Nucleus accumbens (tissue), 56 donors: ENCODE results near the gene OR6C65.

Experiments used
- DNase-seq, 56 donors: peaks; one replicate each; lab custom pipeline; 2025; lab: John Stamatoyannopoulos, UW

Gene OR6C65

GRCh38 chr12:55445357-55445756 lies 45.0 kb downstream of the OR6C65 start:
- no peak for DNase-seq

GRCh38 chr12:55446326-55446725 lies 46.0 kb downstream of the OR6C65 start:
- DNase-seq, result no peak

- no peak for DNase-seq
These were observed 48.5 kb downstream of the OR6C65 start for GRCh38 chr12:55448825-55449224.
